Vagina (tissue), 2 donors: ENCODE data around the gene POLR2A.

Experiments used
- CTCF ChIP-seq, 3 experiments: fragments of 450-650 bp in 2 of 3; fragments of 200-600 bp in 1 of 3; sonication (generic) in 1 of 3; IDR thresholded peaks; one replicate each; pipeline ENCODE4 v1.5.1; 2017 to 2019; ENCODE audit warnings: antibody characterized with exemption in 3 of 3, mild to moderate bottlenecking in 2 of 3, moderate library complexity in 2 of 3
- POLR2A ChIP-seq, 2 donors: fragments of 450-650 bp; IDR thresholded peaks; one replicate each; pipeline ENCODE4 v1.6.1; 2017; ENCODE audit warnings: antibody characterized with exemption in 2 of 2, mild to moderate bottlenecking in 2 of 2, moderate library complexity in 2 of 2

- no peak for TF ChIP-seq CTCF (IDR thresholded peaks at IDR 0.05)
- TF ChIP-seq POLR2A (IDR thresholded peaks at IDR 0.05) = no peak
Measured at GRCh38 chr17:7476494-7476893, 7.7 kb upstream of the POLR2A start.
